CD4-positive, CD25-positive, alpha-beta regulatory T cell (primary cell): Measurements from ENCODE around the gene LRP10. TPM values are rescaled to one million over a fixed set of nuclear protein-coding genes. Genes with fewer than 3 reads are reported as not detected.

ENCODE experiments used
- ATAC-seq, 2 donors: fragments of 150-1000 bp; cut with Tn5 transposase; one replicate each; pipeline ENCODE4 v1.10.0; 2021; ENCODE audit warnings: low read depth in 2 of 2, moderate number of reproducible peaks in 2 of 2, moderate library complexity in 1 of 2
- DNase-seq, 3 donors: peaks; one replicate each; pipeline versions ENCODE4 v3.0.0 to v3.0.0-alpha.2; 2012 to 2022; ENCODE audit warnings: mixed read lengths in 1 of 3
- H3K27ac ChIP-seq: one replicate; pipeline ENCODE4 v1.7.0; 2013; ENCODE audit warnings: mild to moderate bottlenecking, low read length; ENCODE audit not compliant: insufficient read depth, poor library complexity, severe bottlenecking
- H3K27me3 ChIP-seq: one replicate; pipeline ENCODE4 v1.7.0; 2013; ENCODE audit warnings: low read length; ENCODE audit not compliant: control insufficient read depth, insufficient read depth
- H3K36me3 ChIP-seq: one replicate; pipeline ENCODE4 v1.7.0; 2013; ENCODE audit warnings: mild to moderate bottlenecking, low read length, moderate library complexity; ENCODE audit not compliant: control insufficient read depth, insufficient read depth
- H3K4me1 ChIP-seq: 2 replicates; pipeline ENCODE4 v1.7.0; 2013; ENCODE audit warnings: mild to moderate bottlenecking, low read length; ENCODE audit not compliant: insufficient read depth, control insufficient read depth, poor library complexity, severe bottlenecking
- H3K4me3 ChIP-seq: one replicate; pipeline ENCODE4 v1.7.0; 2013; ENCODE audit warnings: low read depth, mild to moderate bottlenecking, low read length, moderate library complexity
- H3K9me3 ChIP-seq, 2 experiments: 1 replicate in 1 of 2; 2 replicates in 1 of 2; pipeline ENCODE4 v1.7.0; 2013; ENCODE audit warnings: low read length in 2 of 2, mild to moderate bottlenecking in 1 of 2, moderate library complexity in 1 of 2; ENCODE audit not compliant: control insufficient read depth in 2 of 2
- H3K27ac Mint-ChIP-seq, 3 donors: one replicate each; pipeline ENCODE4 v1.8.0; 2020 to 2022; ENCODE audit warnings: mild to moderate bottlenecking in 3 of 3, mixed read lengths in 3 of 3, moderate library complexity in 2 of 3
- H3K27me3 Mint-ChIP-seq: one replicate; pipeline ENCODE4 v1.8.0; 2022; ENCODE audit warnings: mild to moderate bottlenecking, mixed read lengths
- H3K36me3 Mint-ChIP-seq: one replicate; pipeline ENCODE4 v1.8.0; 2020; ENCODE audit warnings: mixed read lengths
- H3K4me1 Mint-ChIP-seq, 4 donors: one replicate each; pipeline ENCODE4 v1.8.0; 2020 to 2022; ENCODE audit warnings: mixed read lengths in 4 of 4, mild to moderate bottlenecking in 1 of 4
- H3K4me3 Mint-ChIP-seq, 4 donors: one replicate each; pipeline ENCODE4 v1.8.0; 2020 to 2022; ENCODE audit warnings: mild to moderate bottlenecking in 4 of 4, mixed read lengths in 4 of 4, moderate library complexity in 3 of 4
- H3K9me3 Mint-ChIP-seq, 7 donors: one replicate each; pipeline ENCODE4 v1.8.0; 2020 to 2022; ENCODE audit warnings: mixed read lengths in 7 of 7, mild to moderate bottlenecking in 3 of 7, moderate library complexity in 2 of 7
- polyA plus RNA-seq, 4 donors: library from polyadenylated mRNA; unstranded; fragments of 300-500 nt; fragmentation: Illumina TruSeq; gene quantifications; one replicate each; pipeline ENCODE4 v1.2.3, GENCODE V29; 2021
- total RNA-seq: library from RNA; stranded (reverse); gene quantifications from one replicate; pipeline ENCODE4 v1.2.3, GENCODE V29; 2022

Gene LRP10
- total and polyA plus RNA-seq, 5 donors from 2014 or later: 78.7 to 111 (median 93.0) TPM

DNA sequence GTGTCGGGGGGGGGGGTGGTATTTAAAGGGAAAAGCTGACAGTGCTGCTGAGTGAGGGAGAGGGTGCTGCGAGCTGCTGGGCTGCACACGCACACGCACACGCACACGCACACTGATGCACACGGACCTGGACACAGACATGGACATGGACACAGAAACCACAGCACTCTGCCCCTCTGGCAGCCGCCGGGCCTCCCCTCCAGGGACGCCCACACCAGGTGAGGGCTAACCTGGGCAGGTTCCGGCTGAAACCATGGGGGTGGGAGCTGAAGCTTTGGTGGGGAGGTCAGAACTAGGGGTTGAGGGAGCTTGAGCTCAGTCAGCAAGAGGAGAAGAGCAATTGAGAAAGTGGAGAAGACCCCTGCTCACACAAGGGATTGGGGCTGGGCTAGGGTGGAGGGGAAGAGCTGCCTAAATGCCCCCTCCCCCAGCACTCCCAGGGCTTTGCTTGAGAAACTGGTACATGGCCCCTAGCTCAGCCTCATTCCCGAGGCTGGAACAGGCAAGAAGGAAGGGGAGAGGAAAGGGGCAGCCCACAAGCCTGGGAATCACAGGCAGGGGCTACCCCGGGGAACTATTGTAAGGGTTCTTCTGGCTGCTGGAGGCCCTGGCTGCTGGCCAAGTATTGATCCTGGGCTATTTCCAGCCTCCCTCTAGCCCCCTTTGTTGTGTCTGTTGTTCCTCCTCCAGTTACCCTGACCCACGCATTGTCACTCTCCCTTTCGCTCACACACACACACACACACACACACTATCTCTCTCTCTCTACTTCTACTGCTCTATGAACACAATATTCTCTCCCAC lies 11.8 kb downstream of the LRP10 start, which contains the start of gene REM2:
Gene REM2, plus strand, starts transcription at position 50 of the 804 bp plus-strand sequence. Its CDS starts 66 bp downstream, at position 116.
- Histone ChIP-seq H3K27me3 (no peaks in the 10 kb centered on the region), H3K9me3 (no peaks in the 10 kb centered on the region), H3K27ac (no peak within 1 kb of the TSS), H3K36me3 (peaks cover 15% of the 10 kb centered on the region), H3K4me1 (peaks cover 26% of the 10 kb centered on the region), H3K4me3 (no peak within 1 kb of the TSS)
- no peak for DNase-seq
- Mint-ChIP-seq H3K36me3 (peaks cover 12% of the 10 kb centered on the region), H3K4me3 (peak within 1 kb of the TSS in 3 of 4 donors; percentile 12 to 91 (median 76)), H3K27ac (peak within 1 kb of the TSS; percentile 67 to 98 (median 85)), H3K9me3 (peaks cover 0 to 1% (median 0%) of the 10 kb centered on the region in 7 donors), H3K27me3 (no peaks in the 10 kb centered on the region), H3K4me1 (peaks cover 5 to 59% (median 26%) of the 10 kb centered on the region in 4 donors)
- ATAC-seq: no peak

DNA sequence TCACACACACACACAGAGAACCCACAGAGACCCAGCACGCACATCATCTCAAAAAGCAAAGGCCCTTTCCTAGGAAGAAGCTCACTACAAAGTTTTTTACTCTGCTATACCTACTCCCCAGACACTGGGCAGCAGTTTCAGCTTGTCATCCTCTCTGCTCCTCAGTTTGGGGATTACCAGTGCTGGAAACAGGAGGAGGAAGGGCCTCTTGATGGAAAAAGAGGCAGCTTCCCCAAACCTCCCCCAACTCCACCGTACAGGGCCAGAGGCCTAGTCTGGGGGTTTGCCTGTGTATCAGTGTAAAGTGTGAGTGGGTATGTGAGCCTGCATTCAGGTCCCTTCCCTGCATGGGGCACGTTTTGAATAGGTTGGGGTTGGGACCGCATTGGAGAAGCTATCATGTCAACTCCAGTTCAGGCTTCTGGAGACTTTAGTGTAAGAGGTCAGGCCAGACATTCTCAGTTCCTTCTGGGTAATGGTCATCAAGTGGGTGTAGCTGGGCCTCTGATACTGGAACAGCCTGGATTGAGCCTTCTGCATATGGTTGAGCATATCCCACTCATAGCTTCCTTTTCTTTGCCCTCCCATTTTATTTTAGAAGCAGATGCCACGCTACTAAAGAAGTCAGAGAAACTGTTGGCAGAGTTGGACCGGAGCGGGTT lies 12.7 kb downstream of the LRP10 start:
- Mint-ChIP-seq H3K27me3 (no peaks in the 10 kb centered on the region), H3K27ac (peak overlapping the region; percentile 67 to 98 (median 85)), H3K36me3 (peaks cover 3% of the 10 kb centered on the region), H3K4me3 (peak overlapping the region in 2 of 4 donors; percentile 73 to 91), H3K9me3 (peaks cover 0 to 1% (median 0%) of the 10 kb centered on the region in 7 donors), H3K4me1 (peaks cover 5 to 64% (median 28%) of the 10 kb centered on the region in 4 donors)
- DNase-seq: no peak
- ATAC-seq: no peak
- peaks cover 32% of the 10 kb centered on the region for H3K4me1 ChIP-seq
- H3K36me3 ChIP-seq: peaks cover 7% of the 10 kb centered on the region
- no peaks in the 10 kb centered on the region for H3K9me3 ChIP-seq
- no peak overlapping the region for H3K27ac ChIP-seq
- H3K4me3 ChIP-seq: no peak overlapping the region
- no peaks in the 10 kb centered on the region for H3K27me3 ChIP-seq

DNA sequence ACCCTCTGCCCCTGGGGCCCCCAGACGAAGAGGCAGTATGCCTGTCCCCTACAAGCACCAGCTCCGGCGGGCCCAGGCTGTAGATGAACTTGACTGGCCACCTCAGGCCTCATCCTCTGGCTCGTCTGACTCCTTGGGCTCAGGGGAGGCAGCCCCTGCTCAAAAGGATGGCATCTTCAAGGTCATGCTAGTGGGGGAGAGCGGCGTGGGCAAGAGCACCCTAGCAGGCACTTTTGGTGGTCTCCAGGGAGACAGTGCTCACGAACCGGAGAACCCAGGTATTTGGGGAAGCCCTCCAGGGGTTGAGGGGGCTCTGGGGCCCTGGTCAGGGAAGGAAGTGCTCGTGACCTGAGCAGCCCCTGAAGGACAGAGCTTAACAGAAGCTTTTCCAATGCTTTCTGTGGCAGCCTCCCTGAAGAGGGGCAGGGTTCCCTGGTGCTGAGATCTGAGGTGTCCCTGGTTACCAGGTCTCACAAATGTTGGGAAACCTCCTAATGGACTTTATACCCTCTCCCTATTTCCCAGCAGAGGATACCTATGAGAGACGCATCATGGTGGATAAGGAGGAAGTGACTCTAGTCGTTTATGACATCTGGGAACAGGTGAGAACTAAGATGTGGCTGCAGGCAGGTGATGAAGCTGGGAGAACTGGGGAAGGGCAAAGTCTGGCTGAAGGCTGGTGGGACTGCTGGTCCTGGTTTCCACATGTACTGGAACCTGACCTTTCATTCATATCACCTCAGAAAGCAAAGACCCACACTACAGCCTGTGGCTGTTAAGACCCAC lies 13.4 kb downstream of the LRP10 start:
- Histone ChIP-seq H3K9me3 (no peaks in the 10 kb centered on the region), H3K27me3 (no peaks in the 10 kb centered on the region), H3K27ac (no peak overlapping the region), H3K36me3 (no peaks in the 10 kb centered on the region), H3K4me1 (peaks cover 40% of the 10 kb centered on the region), H3K4me3 (no peak overlapping the region)
- Mint-ChIP-seq H3K9me3 (peaks cover 0 to 1% (median 0%) of the 10 kb centered on the region in 7 donors), H3K4me1 (peaks cover 5 to 68% (median 32%) of the 10 kb centered on the region in 4 donors), H3K4me3 (peak overlapping the region; percentile 71 to 95 (median 83)), H3K27me3 (no peaks in the 10 kb centered on the region), H3K36me3 (peaks cover 4% of the 10 kb centered on the region), H3K27ac (peak overlapping the region; percentile 37 to 98 (median 74))
- DNase-seq (no peak), ATAC-seq (no peak)

DNA sequence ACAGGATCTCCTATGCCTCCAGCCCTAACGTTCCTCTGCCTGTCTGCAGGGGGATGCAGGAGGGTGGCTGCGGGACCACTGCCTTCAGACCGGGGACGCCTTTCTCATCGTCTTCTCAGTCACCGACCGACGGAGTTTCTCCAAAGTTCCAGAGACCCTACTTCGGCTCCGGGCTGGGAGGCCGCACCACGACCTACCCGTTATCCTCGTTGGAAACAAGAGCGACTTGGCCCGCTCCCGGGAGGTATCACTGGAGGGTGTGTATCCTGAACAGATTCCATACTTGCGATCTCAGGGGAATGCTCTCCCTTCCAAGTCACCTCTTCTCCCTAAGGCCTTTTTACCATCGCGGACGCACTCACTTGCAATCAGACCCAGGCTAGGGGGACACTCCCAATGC lies 14.4 kb downstream of the LRP10 start:
- Mint-ChIP-seq H3K4me3 (peak overlapping the region; percentile 3 to 96 (median 93)), H3K27me3 (no peaks in the 10 kb centered on the region), H3K27ac (peak overlapping the region; percentile 20 to 98 (median 91)), H3K36me3 (peaks cover 9% of the 10 kb centered on the region), H3K4me1 (peaks cover 5 to 75% (median 38%) of the 10 kb centered on the region in 4 donors), H3K9me3 (peaks cover 0 to 1% (median 0%) of the 10 kb centered on the region in 7 donors)
- H3K27ac ChIP-seq: peak overlapping the region; percentile 85
- no peaks in the 10 kb centered on the region for H3K9me3 ChIP-seq
- H3K4me3 ChIP-seq: peak overlapping the region; percentile 47
- DNase-seq: no peak
- no peaks in the 10 kb centered on the region for H3K27me3 ChIP-seq
- no peaks in the 10 kb centered on the region for H3K36me3 ChIP-seq
- ATAC-seq: no peak
- peaks cover 41% of the 10 kb centered on the region for H3K4me1 ChIP-seq

- no peaks in the 10 kb centered on the region for H3K36me3 ChIP-seq
- H3K4me1 ChIP-seq: peaks cover 41% of the 10 kb centered on the region
These were observed 15.1 kb downstream of the LRP10 start for GRCh38 chr14:22886500-22887259.

DNA sequence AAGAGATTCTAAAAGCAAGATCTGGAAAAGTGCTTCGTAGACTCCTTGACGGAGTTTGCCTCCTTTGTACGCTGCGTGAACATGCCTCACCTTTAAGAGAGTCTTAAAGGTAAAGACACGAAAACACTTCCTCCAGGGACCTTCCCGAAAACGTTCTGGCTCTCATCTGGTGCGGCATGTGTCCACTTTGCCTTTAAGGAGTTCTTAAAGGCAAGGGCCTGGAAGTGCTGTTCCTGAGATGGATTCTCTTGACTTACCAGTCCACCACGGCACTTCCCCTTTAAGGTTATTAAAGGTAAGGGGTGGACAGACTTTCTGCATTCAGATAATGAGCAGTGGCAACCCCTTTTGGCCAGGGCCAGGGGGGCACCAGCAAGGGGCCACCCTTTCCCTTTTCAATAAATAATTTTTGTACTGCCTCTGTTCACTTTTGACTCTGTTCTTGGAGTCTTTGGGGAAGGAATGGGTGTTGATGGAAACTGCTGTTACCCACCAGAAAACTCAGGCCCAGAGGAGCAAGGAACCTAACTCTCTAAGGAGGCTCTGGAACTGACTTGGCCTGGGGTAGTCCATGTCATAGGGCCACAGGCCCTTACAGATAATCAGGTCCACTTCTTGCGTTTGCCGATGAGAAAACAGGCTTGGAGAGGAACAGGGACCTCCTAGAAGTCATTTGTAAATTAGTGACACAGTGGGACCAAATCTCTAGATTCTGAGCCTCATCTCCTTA lies 15.9 kb downstream of the LRP10 start:
- Histone ChIP-seq H3K4me1 (peaks cover 41% of the 10 kb centered on the region), H3K27ac (peak overlapping the region; percentile 85), H3K27me3 (no peaks in the 10 kb centered on the region), H3K4me3 (peak overlapping the region; percentile 91), H3K36me3 (no peaks in the 10 kb centered on the region), H3K9me3 (no peaks in the 10 kb centered on the region)
- H3K36me3 Mint-ChIP-seq: peaks cover 13% of the 10 kb centered on the region
- H3K27me3 Mint-ChIP-seq: no peaks in the 10 kb centered on the region
- peaks cover 0 to 1% (median 0%) of the 10 kb centered on the region in 7 donors for H3K9me3 Mint-ChIP-seq
- ATAC-seq (peak; percentile 29 to 33), DNase-seq (peak; percentile 33 to 84 (median 60))
- H3K4me1 Mint-ChIP-seq: peaks cover 5 to 73% (median 34%) of the 10 kb centered on the region in 4 donors
- H3K4me3 Mint-ChIP-seq: peak overlapping the region; percentile 91 to 98 (median 96)
- H3K27ac Mint-ChIP-seq: peak overlapping the region; percentile 95 to 98 (median 97)

More at GRCh38 chr14:22886500-22887259, 15.1 kb downstream of the LRP10 start:
- peaks cover 0 to 1% (median 0%) of the 10 kb centered on the region in 7 donors for H3K9me3 Mint-ChIP-seq
- peak; percentile 68 to 69 for ATAC-seq
- H3K27ac ChIP-seq: peak overlapping the region; percentile 85
- peaks cover 9% of the 10 kb centered on the region for H3K36me3 Mint-ChIP-seq
- H3K27me3 ChIP-seq: no peaks in the 10 kb centered on the region
- peak overlapping the region; percentile 95 to 98 (median 97) for H3K27ac Mint-ChIP-seq
- H3K9me3 ChIP-seq: no peaks in the 10 kb centered on the region
- H3K27me3 Mint-ChIP-seq: no peaks in the 10 kb centered on the region
- H3K4me1 Mint-ChIP-seq: peaks cover 5 to 74% (median 38%) of the 10 kb centered on the region in 4 donors
- peak overlapping the region; percentile 91 for H3K4me3 ChIP-seq
- DNase-seq: peak; percentile 75 to 92 (median 75)
- peak overlapping the region; percentile 91 to 98 (median 96) for H3K4me3 Mint-ChIP-seq
